Peyer's patch (tissue), 4 donors: ENCODE data around the gene NASP.

ENCODE experiments used
- CTCF ChIP-seq, 6 experiments: fragments of 450-650 bp in 4 of 6; fragments of 200-600 bp in 2 of 6; sonication (generic) in 1 of 6; IDR thresholded peaks; one replicate each; pipeline ENCODE4 v1.5.1; 2017 to 2019; ENCODE audit warnings: antibody characterized with exemption in 6 of 6, mild to moderate bottlenecking in 3 of 6, moderate library complexity in 1 of 6
- POLR2A ChIP-seq, 2 donors: fragments of 450-650 bp; IDR thresholded peaks; one replicate each; pipeline ENCODE4 v1.5.1; 2017; ENCODE audit warnings: antibody characterized with exemption in 2 of 2, mild to moderate bottlenecking in 2 of 2, moderate library complexity in 2 of 2

- TF ChIP-seq POLR2A (IDR thresholded peaks at IDR 0.05) (no peak), CTCF (IDR thresholded peaks at IDR 0.05) (no peak)
Measured at GRCh38 chr1:45607404-45608074, 23.7 kb downstream of the NASP start.
